HL-60/S4 treated with retinoic acid at 250 ng/mL for 4 days and 3 days (cell line): ENCODE results near the gene ABI3.
"Not testable (repeated sequence)": the region's sequence is repeated elsewhere in the genome, so short reads cannot be mapped to it uniquely, and the experiment has no call there.

Experiments
- in situ Hi-C: fragments of 300-500 bp; cut with MboI; formaldehyde crosslinking; loops from 2 replicates; pipeline ENCODE4 v1.7.0; 2022; ENCODE audit warnings: low sequenced_read_pairs

The ABI3 gene, protein sequence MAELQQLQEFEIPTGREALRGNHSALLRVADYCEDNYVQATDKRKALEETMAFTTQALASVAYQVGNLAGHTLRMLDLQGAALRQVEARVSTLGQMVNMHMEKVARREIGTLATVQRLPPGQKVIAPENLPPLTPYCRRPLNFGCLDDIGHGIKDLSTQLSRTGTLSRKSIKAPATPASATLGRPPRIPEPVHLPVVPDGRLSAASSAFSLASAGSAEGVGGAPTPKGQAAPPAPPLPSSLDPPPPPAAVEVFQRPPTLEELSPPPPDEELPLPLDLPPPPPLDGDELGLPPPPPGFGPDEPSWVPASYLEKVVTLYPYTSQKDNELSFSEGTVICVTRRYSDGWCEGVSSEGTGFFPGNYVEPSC

DNA sequence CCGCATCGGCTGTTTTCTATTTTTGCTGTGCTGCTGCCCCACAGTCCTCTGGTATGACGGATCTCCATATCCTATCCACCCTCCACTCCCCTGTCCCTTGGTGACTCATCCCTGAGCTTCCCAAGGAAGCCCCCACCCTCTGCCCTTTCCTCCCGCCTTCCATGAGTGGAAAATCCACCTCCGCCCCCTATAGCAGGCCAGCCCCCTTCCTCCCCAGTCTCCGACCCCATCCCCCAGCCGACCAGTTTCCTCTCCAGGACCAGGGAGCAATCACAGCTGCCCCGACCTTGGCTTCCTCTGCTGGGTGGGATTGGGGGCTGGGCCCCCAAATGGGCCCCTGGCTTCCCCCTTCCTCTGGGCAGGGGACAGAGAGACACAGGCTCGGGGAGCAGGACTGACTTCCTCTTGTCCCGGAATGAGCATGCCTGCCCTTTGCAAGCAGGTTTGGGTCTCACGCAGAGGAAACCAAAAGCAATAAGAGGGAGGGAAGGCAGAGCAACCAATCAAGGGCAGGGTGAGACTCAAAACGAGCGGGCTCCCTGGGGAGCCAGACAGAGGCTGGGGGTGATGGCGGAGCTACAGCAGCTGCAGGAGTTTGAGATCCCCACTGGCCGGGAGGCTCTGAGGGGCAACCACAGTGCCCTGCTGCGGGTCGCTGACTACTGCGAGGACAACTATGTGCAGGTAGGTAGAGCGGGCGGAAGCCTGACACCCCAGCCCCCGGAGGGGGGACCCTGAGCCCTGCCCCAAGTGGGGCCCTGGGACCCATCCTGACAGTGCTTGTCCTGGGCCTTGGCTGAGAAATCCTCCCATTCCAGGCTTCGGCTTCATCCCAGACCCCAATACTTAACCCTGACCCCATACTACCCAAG, at the start of gene ABI3, which contains the start of gene GNGT2:
TSS of gene ABI3 (plus strand) at position 550 of the 872 bp plus-strand sequence. CDS start at position 568, 18 bp downstream.
TSS of gene GNGT2 (minus strand) at position 417 of the 872 bp plus-strand sequence. CDS start 3,152 bp downstream, outside the sequence.
- in situ Hi-C loops: no loop called here

DNA sequence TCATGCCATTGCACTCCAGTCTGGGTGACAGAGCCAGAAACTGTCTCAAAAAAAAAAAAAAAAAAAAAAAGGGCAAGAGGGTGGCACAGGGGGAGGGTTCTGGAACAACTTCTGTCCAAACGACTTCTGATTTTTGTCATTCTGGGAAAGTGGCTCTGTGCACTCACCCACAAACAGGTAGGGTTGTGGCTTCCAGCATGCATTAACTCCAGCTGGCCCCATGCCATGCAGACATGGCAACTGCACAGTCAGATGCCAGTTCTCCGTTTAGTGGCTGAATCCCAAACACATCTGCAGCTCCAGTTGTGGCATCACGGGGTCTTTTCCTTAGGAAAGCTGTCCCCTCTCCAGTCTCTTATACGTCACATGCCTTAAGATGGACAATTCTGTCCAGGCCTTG, 47.6 kb upstream of the ABI3 start:
- in situ Hi-C loops: no loop called here

DNA sequence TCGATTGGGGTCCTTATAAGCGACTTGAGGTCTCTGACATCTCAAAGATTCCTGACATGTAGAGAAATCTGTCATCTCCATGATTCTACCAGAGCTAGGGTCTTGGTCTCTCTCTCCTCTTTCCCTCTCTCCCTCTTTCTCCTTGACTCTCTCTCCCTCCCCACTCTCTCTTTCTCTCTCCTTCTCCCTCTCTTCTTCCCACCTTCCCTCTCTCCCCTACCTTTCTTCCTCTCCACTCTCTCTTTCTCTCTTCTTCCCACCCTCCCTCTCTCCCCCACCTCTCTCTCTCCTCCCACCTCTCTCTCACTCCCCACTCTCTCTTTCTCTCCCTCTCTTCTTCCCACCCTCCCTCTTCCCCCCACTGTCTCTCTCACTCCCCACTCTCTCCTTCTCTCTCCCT, 45.4 kb upstream of the ABI3 start:
- in situ Hi-C loops: no loop called here

DNA sequence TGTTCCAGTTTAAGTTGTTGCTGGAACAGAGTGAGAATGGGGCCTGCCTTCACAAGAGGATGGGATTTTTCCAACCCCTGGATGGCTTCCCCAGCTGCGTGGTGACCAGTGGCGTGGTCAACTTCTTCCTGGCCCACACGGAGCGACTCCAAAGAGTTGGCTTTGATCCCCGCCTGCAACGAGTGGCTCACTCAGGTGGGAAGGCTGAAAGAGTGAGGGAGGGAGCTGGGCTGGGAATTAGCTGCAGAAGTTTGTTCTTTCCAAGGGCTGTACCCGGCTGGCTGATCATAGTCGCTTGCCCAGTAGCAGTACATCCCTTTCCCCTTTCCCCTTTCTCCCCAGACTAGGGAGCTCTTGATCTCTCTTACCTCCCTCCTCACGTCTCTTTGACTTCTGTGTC, 41.8 kb upstream of the ABI3 start:
- in situ Hi-C loops: no loop called here

DNA sequence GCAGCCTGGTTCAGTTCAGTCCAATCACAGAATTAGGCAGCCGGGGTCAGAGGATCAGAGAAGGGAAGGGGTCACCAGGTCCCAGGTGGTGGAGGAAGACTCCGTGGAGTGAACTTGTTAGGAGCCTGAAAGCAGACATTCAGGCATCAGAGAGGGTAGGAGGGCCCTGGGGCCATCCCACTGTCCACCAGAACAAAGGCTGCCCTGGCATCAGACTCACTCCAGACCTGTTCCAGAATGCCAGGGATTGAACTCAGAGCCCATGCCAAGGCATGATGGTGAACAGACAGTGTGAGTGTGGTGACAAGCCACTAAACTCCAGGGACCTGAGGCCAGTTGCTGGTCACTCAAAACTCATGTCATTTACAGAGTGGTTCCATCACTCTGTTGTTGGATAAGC, 40.3 kb upstream of the ABI3 start:
- in situ Hi-C loops: no loop called here

DNA sequence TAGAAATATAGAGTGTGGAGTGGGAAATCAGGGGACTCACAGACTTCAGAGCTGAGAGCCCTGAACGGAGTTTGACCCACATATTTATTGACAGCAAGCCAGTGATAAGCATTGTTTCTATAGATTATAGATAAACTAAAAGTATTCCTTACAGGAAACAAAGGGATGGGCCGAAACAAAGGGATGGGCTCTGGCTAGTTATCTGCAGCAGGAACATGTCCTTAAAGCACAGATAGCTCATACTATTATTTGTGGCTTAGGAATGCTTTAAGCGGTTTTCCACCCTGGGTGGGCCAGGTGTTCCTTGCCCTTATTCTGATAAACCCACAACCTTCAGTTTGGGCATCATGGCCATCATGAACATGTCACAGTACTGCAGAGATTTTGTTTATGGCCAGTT, 39.8 kb upstream of the ABI3 start:
- in situ Hi-C loops: not testable (repeated sequence)

DNA sequence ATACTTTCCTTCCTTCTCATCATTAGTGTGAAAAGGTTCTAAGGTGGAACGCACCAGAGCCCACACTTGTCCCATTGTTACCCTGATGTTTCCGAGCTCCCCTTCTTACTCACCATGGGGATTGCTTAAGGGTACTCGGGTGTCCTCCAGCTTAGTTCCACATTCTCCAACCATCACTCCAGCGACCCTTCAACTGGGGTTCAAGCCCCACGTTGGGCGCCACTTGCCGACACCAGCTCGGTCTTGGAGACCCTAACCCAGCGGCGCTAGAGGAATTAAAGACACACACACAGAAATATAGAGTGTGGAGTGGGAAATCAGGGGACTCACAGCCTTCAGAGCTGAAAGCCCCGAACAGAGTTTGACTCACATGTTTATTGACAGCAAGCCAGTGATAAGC, 34.5 kb upstream of the ABI3 start:
- in situ Hi-C loops: not testable (repeated sequence)

DNA sequence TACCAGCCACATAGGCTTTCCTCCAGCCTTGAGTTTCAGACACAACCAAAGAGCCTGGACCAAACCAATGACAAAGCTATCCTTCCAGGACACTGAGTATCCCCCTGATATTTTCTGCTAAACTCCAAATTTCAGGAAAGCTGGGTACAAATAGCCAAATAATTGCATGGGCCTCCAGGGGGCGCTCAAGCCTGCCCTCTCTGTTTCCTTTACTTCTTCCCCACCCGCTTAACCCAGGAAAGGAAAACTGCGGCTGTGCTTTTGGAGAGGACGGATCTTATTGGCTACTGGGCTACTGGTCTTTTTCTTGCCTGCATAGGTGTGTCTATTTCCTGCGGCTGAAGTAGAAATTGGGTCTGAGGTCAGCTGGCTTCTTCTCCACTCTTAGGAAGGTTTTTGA, 30.2 kb upstream of the ABI3 start:
- in situ Hi-C loops: no loop called here

DNA sequence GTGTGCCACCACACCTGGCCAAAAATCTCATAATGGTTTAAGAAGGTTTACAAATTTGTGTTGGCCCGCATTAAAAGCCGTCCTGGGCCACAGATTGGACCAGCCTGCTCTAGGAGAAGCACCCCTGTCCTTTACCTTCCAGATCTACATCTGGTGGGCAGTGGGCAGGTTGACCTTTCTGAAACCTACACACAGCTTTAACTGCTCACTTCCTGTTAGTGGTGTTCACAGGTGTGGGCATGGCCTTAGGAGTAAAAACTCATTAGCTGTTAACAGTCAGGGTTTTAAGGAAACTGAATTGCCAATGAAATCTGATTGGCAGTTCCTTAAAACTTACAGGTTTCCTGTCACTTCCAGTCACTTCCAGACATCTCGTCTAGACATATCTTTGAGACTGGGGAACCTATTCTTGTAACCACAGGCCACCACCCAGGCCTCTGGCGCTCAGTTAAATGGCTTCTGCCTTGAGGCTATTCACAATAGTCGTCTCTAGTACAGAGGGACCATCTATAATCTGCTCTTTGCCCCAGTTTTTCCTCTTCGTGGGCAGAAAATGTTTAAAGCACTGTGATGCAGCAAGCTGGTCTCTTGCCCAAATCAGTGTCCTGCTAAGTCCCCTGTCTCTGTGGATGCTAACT, 29.4 kb upstream of the ABI3 start:
- in situ Hi-C loops: no loop called here

DNA sequence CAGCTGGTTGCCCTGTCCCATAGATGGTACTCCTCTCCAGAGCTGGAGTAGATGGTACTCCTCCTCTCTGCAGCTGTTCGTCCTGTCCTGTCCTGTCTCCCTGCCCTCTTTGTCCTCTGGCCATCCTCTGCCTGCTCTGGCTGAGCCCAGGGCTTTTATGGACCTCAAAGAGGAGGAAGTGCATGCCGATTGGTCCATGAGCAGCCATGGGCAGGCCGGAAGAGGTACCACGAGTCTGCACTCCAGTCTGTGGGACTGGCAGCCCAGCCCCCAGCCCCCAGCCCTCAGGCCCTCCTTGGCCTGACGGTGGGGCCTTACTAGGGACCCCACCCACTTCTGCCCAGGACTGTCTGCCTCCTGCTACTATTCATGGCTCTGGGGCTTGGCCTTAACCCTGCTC, 27.2 kb upstream of the ABI3 start:
- in situ Hi-C loops: no loop called here

DNA sequence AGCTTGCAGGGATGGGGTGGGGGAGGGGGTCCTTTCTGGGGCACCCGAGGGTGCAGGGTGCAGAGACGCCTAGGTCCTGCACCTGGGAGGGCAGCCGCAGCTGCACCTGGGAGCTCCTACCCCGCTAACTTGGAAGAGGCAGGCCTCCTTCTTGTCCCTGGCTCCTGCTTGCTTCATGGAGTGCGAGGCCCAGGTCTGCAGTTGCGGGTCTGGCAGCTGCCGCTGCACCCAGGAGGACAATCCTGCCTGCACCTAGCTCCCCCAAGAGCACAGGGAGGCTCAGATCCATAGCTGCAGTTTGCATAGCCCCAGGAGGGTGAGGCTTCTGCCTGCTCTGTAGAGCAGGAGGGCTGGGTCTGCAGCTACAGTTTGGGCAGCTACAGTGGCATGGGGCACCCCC, 26.7 kb upstream of the ABI3 start:
- in situ Hi-C loops: no loop called here

DNA sequence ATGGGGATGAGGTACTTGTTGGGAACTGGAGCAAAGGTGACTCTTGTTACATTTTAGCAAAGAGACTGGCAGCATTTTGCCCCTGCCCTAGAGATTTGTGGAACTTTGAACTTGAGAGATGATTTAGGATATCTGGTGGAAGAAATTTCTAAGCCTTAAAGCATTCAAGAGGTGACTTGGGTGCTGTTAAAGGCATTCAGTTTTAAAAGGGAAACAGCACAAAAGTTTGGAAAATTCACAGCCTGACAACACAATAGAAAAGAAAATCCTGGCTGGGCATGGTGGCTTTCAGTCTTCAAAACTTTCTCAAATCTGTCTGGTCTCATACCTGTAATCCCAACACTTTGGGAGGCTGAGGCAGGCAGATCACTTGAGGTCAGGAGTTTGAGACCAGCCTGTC, 26.0 kb upstream of the ABI3 start:
- in situ Hi-C loops: not testable (repeated sequence)

DNA sequence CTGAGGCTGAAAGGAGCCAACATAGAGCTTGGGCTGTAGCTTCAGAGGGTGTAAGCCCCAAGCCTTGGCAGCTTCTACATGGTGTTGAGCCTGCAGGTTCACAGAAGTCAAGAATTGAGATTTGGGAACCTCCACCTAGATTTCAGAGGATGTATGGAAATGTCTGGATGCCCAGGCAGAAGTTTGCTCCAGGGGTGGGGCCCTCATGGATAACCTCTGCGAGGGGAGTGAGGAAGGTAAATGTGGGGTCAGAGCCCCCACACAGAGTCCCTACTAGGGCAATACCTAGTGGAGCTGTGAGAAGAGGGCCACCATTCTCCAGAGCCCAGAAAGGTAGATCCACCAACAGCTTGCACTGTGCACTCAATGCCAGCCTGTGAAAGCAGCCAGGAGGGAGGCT, 25.1 kb upstream of the ABI3 start:
- in situ Hi-C loops: not testable (repeated sequence)

DNA sequence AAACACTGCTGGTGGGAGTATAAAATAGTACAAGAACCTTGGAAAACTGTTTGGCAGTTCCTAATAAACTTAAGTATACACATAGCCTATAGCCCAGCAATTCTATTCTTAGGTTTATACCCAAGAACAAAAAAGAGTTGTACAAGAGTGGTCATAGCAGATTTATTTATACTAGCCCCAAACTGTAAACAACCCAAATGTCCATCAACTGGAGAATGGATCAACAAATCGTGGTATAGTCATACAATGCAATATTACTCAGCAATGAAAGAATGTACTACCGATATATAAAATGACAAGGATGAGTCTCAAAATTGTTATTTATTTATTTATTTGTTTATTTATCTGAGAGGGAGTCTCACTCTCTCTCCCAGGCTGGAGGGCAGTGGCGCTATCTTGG, 23.2 kb upstream of the ABI3 start:
- in situ Hi-C loops: no loop called here

DNA sequence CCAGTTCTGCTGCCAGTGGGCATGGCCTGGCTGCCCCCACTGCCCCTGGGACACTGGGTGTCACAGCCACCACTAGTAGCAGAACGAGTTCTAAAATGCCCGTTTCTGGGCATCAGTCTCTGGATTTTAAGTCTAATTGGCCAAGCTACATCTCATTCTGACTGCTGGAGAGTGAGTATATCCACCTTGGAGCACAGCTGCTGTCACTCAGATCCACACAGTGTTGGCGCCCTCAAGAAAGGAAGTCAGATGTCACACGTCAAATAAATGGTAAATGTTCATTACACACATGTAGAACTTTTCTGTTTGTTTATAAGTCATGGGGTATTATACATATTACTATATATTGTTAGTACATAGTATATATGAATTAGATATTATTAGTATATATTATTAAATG, 19.6 kb upstream of the ABI3 start:
- in situ Hi-C loops: no loop called here

DNA sequence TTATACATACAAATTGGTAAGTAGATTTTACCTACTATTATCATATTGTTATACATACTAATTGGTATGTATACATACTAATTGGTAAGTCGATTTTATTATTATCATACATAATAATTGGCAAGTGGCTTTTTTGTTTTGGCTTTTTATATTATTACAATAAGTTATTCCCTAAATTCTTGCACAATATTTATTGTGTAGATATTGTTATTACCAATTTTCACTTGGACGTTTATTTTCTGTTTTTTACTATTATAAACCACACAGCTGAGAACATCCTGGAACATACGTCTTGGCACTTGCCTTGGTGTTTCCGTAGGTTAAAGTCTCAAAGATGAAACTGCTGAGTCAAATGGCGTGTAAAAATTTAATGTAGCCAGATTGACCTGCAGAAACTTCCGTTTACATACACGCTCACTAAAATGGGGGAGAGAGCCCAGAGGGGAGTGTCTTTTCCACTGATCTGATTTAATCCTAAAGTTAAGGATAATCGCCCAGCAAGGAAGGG, 19.0 kb upstream of the ABI3 start:
- in situ Hi-C loops: no loop called here

DNA sequence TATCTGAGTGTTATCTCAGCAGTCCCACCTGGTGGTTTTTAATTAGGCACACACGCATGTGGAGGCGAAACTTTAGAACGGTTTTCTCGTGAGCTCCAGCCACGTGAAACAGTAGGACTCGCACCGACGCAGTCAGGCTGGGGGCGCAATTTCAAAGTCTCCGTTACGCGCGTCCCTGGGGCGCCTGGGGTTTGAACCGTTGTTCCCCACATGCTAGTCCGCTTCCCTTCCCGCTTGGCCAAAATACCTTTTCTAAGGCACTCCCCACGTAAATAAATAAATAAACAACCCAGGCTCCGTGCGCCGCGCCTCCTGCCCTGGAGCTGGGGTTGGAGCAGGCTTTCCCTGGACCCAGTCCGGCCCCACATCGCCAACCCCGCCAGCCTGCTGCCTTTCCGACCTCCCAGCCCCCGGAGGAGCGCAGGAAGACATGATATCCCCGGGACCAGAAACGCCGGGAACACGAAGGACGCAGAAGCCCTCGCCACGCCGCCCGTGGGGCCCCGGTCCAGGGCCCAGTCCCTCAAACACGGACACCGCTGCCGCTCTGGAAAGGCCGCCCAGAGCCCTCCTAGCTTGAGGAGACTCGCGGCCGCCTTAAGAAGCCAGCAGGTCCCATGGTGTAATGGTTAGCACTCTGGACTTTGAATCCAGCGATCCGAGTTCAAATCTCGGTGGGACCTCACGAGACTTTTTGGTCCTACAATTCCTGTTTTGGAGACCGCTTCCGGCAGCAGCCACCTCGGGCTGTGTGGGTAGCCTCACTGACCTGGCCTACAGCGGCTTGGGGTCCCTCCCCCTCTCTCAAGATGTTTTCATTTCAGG, 18.4 kb upstream of the ABI3 start:
- in situ Hi-C loops: no loop called here

DNA sequence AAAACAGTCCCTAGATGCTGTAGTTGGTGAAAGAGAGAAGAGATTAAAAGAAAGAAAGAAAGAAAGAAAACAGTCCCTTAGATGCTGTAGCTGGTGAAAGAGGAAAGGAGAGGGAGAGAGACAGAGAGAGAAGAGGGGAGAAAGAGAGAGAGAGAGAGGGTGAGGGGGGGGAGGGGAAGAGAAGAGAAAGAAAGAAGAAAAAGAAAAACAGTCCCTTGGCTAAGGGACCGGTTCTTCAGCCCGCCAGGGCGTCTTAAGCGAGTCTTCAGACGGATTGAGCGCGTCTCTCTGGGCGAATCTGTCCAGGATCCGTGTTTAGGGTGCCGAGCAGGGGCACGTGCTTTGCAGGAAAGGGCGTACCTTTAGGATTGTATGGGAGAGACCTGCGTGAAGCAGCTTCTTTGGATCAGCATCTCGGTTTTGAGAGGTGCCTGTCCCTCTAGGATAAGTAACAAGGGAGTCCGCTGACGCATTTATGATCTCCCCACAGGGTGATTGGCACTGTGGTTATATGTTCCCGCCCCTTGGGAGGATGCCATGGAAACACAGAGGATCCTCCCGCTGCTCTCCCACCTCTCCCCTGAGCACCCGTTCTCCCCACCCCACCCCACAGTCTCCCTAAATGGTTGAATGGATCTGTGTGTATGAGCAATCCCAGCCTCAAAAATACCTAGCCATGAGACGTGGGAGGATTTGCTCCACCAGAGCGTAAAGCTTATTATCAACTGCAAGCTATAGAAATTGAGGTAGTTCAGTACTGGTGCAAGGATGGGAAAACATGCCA, 16.8 kb upstream of the ABI3 start:
- in situ Hi-C loops: no loop called here

DNA sequence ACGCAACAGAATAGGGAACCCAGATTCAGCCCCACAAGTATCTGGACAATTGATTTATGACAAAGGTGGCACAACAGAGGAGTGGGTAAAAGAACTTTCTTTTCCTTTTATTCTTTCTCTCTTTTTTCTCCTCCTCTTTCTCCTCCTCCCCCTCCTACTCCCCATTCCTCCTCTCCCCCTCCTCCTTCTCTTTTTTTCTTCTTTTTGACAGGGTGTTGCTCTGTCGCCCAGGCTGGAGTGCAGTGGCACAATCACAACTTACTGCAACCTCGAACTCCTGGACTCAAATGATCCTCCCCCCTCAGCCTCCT, 16.3 kb upstream of the ABI3 start:
- in situ Hi-C loops: no loop called here

DNA sequence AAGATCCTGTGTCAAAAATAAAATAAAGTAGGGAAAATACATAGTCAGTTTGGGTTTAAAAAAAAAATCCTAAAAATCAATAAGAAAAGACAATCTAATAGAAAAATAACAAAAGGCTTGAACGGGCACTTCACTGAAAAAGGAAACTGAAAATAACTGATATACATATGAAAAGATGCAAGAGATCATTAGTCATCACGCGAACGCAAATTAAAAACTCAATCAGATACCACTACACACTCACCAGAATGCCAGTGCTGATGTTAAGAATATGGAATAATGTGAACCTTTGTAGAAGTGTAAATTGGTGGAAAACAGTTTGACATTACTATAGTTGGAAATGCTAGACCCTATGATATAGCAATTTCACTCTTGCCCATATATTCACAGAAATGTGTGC, 14.8 kb upstream of the ABI3 start:
- in situ Hi-C loops: no loop called here
